ENCODE data around the gene PLEKHG2.

DNA sequence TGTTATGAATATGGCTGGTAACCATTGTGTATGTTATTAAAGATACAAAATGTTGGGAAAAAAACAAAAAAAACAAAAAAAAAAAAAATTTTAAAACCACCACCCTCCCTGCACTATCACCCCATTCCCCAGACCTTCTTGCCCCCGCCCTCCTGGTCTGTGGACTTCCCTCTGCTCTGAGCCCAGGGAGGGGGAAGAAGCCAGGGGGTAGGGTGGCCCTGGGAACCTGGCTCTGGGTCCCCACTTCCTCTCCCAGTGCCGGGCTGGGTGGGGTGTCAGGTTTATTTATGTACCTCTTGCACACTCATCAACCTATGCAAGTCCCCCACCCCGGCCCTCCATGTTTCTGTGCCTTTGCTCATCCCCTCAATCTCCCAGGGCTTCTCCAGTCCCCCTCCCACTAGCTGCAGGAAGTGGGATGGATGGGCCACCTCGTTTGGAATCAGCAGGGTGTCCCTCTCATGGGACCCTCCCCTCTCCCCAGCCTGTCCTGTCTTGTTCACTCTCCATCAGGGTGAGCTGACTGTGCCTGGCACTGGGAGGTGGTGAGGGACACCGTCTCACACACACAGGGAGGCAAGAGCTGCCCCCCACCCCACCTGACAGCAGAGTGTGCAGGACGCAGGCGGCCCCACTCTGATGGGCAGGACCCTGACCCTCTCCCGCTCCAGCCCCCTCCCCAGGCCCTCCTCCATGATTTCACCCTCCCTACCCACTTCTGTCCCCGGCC is 27.5 kb upstream of the PLEKHG2 start:
- TF ChIP-seq POLR2A (IDR thresholded peaks at IDR 0.05) (no peak), CTCF (IDR thresholded peaks at IDR 0.05) (no peak)
